Kidney capillary endothelial cell (primary cell): ENCODE data around the gene SCGB1D2.
A peak's percentile ranks its signal among the peaks of the same experiment; 100 is the strongest.
"Not testable (repeated sequence)": the region's sequence is repeated elsewhere in the genome, so short reads cannot be mapped to it uniquely, and the experiment has no call there.

Source experiments
- DNase-seq: peaks from one replicate; pipeline ENCODE4 v3.0.0-alpha.2; 2018; ENCODE audit warnings: low spot score

Gene SCGB1D2, protein sequence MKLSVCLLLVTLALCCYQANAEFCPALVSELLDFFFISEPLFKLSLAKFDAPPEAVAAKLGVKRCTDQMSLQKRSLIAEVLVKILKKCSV

DNA sequence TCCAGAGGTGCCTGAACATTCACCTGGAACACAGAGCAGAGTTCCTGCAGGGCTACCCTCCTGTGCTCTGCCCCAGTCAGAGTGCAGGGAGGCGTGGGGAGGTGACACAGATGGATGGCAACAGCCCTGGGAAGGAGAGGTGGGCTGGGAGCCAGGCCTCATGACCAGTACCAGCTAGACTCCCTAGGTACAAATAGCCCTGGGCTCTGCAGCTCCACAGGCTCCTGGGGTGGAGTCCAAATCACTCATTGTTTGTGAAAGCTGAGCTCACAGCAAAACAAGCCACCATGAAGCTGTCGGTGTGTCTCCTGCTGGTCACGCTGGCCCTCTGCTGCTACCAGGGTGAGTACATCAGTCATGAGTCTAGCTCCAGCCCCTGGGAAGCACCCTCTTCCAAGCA is at the start of gene SCGB1D2:
Gene SCGB1D2, plus strand, starts transcription at position 219 of the 400 bp plus-strand sequence. Its CDS starts 69 bp downstream, at position 288.
- no peak for DNase-seq

DNA sequence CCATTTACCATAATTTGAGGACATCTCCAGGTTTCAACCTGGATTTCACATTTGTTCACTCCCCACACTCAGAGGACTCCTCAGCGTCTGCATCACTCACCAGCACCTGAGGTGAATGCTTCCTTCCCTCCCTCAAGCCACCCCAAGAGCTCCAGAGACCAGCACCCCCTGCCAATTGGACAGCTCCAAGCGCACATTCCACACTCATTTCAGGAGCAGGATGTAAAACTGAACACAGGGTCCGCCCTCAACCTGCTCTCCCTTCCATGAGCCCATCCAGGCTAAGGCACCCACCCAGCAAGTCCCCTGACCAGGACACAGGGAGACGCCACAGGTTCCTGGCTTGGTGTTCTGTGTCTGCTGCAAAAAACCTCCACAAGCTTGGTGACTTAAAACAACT is 48.1 kb upstream of the SCGB1D2 start:
- DNase-seq, result no peak

DNA sequence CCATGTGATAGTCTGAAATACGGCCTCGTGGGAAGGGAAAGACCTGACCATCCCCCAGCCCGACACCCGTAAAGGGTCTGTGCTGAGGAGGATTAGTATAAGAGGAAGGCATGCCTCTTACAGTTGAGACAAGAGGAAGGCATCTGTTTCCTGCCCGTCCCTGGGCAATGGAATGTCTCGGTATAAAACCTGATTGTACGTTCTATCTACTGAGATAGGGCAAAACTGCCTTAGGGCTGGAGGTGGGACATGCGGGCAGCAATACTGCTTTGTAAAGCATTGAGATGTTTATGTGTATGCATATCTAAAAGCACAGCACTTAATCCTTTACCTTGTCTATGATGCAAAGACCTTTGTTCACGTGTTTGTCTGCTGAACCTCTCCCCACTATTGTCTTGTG is 47.0 kb upstream of the SCGB1D2 start:
- DNase-seq, result not testable (repeated sequence)

DNA sequence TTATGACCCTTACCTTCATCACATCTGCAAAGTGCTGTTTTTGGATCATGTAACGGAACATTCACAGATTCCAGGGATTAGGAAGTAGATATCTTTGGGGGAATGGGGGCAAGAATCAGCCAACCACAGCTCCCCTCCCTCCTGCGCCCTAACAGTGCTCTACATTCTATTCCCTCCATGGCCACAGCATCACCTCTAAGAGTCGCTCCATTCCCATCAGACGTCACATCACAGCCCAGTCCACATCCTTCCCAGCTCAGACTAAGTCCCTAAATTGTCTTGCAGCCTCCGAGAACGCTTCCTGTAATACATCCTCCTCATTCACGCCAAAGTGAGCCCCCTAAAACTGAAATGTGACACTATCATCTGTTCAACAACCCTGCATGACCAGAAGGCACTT is 46.1 kb upstream of the SCGB1D2 start:
- DNase-seq, result no peak

DNA sequence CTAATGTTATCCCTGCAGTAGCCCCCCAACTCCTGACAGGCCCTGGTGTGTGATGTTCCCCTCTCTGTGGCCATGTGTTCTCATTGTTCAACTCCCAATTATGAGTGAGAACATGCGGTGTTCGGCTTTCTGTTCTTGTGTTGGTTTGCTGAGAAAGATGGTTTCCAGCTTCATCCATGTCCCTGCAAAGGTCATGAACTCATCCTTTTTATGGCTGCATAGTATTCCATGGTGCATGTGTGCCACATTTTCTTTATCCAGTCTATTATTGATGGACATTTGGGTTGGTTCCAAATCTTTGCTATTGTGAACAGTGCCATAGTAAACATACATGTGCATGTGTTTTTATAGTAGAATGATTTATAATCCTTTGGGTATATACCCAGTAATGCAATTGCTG is 44.6 kb upstream of the SCGB1D2 start:
- not testable (repeated sequence) for DNase-seq

DNA sequence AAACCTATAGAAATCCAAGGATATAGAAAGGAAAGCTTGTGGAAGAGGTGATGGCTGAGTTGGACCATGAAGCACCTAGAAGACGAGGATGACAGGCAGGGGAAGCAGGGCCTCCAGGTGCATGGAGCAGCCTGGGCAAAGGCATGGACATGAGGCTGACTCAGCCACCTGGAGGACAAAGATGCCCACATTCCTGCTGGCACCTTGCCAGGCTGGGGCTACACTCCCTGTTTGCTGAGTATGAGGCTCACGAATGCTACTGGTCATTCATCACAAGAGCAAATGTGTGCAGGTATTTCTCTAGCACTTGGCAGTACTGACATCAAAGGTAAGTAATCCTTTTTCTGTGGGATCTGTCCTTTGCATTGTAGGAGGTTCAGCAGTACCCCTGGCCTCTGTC is 40.7 kb upstream of the SCGB1D2 start:
- DNase-seq, result no peak

DNA sequence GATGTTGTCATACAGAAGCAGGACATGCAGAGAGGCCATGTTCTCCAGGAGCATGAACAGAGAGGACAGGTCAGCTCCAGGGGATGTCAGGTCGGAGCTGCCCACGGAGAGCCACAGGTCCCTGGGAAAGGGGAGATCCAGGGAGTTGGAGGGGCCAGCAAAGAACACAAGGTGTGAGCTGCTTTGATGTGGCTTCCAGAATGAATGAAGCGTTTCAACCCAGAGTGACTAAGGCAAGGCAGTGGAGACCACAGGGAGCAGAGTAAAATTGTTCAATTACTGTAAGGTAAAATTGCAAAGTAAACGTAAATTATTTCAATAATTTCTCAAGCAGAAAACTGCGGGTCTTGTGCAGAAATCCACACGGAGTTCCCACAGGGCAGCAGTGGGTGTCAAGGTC is 39.1 kb upstream of the SCGB1D2 start:
- DNase-seq, result no peak

DNA sequence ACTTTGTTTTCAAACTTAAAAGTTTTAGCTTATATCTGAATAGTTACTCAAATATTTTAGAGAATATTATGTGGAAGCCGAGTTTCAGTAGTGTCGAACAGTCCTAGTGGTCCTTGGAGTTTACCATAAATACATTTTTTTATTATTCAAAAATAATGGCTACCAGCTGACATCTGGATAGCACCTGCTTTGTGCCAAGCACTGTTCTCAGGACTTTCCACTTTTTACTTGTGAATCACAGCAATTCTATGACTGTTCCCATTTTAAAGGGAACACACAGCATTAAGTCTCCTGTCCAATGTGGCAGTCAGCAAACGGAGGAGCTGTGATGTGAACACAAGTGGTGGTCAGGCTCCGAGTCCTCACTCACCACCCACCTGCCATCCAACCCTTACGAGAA is 37.6 kb upstream of the SCGB1D2 start:
- no peak for DNase-seq

DNA sequence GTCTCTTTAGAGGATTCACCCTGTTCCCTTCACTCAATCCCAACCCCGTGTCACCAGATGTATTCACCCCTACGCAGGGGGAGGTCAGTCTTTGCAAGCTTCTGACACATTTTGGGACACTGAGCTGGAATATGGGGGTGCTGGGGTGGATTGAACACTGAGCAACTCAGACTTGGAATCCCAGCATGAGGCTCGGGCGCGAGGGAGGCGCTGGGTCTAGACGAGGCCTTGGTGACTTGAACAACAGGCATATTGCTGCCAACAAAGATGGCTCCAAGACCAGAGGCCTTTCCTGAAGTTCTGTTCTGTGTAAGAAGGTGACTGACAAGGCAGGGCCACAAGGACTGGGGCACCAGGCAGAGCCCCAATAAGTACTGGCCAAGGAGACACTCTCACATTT is 36.6 kb upstream of the SCGB1D2 start:
- no peak for DNase-seq

DNA sequence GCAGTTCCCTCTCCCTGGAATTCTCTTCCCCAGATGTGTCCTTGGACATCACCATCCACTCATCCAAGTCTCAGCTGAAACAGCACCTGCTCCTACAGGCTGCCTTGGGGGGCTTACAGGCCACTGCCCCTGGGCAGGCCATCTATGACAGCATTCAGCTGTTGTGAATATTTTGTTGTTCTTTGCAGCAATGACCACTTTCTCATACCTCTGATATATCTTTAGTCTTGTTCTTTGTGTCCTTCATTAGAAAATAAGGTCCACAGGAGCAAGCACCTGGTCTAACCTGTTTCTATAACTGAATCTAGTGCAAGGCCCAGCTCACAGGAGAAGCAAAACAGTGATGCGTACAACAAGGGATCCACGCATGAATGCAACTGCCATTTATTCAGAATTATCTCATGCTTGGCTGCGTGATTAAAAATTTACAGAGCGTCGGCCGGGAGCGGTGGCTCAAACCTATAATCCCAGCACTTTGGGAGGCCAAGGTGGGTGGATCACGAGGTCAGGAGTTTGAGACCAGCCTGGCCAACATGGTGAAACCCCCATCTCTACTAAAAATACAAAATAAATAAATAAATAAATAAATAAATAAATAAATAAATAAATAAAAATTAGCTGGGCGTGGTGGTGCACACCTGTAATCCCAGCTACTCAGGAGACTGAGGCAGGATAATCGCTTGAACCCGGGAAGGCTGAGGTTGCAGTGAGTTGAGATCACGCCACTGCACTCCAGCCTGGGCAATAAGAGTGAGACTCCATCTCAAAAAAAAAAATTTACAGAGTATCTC is 35.6 kb upstream of the SCGB1D2 start:
- not testable (repeated sequence) for DNase-seq

DNA sequence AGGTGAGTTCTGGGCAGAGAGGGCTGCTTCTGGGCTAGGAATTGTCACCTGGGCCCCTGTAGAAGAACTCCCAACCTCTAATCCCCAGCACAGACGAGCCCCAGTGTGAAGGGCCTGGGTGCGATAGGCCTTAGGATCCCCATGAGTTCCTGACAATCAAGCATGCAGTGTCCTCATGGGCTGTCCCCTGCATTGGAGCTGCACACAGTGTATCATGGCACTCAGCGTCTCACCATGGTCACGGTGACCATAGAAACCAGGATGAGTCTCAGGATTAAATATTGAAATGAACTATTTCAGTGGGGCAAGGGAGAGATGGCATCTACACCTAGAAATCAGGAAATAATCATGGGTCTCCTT is 33.3 kb upstream of the SCGB1D2 start:
- no peak for DNase-seq

DNA sequence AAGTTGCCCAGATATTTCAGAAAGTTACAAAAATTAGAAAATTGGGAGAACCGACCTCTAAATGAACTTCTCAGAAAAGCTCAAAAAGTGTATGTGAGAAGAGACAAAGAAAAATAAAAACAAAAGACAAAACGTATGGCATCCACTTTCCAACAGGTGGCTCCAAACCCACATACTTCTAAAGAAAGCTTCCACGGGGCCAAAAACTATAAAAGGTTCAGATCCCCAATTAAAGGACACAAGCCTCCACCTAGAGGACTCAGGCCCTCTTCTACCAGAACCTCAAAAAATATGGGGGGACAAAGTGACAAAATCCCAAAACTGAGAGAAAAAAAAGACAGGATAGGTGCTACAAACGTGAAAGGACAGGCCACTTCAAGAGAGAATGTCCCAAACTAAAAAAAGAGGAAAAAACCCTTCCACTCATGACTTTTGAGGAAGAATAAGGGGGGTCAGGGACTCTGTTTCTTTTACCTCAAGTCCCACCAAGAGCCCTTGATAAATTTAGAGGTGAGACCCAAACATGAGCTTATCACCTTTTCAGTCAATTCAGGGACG is 24.8 kb upstream of the SCGB1D2 start:
- peak; percentile 31 for DNase-seq

DNA sequence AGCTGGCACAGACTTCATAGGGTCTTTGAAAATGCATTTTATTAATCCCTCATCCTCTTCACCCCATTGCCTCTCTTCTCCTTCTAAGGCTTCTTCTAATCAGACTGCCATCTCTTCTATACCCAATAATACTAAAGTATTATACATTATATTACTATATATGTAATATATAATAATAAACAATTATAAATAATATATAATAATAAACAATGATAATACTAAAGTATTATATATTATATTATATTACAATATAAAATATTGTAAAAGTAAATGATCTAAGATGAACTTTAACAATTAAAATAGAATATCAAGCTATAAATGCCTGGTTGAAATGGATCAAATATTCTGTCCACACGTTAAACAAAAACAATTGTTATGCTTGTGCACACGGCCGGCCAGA is 20.5 kb upstream of the SCGB1D2 start:
- DNase-seq, result no peak

DNA sequence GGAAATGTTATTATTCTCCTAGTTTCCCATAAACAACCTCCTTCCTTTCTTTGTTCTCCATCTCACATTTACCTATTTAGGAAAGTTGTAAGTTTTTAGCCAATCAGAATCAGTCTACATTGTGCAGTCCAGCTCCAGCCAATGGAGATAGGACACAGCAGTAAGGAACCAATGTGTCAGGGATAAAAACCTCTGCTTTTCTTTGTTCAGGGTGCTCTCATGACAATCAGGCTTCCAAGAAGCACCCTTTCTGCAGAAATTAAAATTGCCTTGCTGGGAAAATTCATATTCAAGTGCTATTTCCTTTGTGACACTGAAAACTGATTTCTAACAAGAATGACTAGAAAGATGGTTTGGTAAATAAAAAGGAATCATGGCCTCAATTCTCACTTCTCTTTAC is 18.9 kb upstream of the SCGB1D2 start:
- DNase-seq, result no peak

DNA sequence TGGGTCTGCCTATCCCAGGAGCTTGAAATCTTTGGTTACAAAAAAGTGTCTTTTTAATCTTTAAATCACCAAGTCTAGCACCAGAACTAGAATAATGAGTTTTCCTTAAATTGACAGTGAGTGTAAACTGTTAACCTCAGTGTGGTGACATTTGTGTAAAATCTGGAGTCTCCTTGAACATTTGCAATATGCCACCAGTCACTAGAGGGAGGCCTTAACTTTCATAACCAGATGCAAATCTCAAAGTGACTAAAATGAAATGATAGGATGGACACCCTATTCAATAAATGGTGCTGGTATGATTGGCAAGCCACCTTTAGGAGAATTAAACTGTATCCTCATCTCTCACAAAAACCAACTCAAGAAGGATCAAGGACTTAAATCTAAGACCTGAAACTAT is 8.3 kb upstream of the SCGB1D2 start:
- no peak for DNase-seq

DNA sequence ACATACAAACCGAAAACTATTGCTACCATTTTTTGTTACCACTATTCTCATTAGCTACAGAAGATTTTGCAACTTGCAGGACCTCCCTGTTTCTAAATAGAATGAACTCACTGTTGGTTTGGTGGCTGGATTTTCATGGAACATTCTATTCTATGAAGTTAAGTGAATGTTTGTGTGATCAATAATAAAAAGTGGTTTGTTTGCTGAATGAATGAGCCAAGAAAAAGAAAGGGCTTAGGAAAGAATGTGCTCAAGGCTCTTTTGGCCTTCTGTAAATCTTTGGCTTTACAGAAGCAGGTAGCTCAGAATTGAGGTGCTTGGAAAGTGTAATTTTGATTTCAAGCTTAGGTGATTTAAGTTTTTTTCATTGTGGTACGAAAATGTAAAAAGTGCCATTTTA is 5.9 kb upstream of the SCGB1D2 start:
- DNase-seq, result no peak

DNA sequence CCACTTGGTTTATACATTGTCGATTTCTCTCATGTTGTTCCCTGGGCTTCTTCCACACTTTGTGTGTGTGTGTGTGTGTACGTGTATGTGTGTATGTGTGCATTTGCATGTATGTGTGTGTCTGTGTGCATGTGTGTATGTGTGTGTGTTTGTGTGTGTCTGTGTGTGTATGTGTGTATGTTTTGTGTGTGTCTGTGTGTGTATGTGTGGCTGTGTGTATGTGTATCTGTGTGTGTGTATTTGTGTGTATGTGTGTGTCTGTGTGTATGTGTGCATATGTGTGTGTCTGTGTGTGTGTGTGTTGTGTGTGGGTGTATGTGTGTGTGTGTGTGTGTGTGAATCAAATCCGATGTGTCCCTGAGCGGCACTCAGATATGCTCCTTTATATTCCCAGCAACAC is 4.5 kb upstream of the SCGB1D2 start:
- no peak for DNase-seq

DNA sequence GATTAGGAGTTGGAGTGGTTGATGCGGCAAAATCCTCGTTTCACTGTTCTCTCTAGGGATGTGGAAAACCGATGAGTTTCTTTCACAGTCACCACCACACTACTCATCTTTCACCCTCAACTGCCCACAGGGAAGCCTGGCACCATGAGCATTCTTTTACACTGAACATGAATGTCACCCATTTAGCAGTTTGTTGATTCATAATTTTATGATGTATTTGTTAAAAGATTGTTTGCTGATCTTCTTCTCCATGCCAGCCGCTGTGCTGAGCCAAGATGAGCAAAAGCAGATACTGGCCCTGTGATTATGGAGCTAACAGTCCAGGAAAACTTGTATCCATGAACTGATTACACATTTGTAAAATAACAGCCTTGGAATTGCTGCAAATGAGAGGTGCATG is 3.9 kb upstream of the SCGB1D2 start:
- no peak for DNase-seq

DNA sequence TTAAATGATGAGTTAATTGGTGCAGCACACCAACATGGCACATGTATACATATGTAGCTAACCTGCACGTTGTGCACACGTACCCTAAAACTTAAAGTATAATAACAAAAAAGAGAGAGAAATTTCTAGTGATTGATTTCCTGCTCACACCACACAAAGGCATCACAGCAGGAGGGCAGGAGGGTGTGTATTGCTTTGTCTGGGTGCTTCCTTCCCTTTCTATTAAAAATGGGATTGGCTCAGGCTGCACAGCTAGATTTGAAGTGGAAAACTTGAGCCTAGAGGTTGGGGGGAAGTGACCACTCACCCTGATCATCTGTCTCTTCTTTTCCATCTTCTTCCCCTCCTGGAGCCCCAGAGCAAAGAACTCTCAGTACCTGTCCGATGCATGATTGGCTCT is 944 bp upstream of the SCGB1D2 start:
- DNase-seq, result no peak

DNA sequence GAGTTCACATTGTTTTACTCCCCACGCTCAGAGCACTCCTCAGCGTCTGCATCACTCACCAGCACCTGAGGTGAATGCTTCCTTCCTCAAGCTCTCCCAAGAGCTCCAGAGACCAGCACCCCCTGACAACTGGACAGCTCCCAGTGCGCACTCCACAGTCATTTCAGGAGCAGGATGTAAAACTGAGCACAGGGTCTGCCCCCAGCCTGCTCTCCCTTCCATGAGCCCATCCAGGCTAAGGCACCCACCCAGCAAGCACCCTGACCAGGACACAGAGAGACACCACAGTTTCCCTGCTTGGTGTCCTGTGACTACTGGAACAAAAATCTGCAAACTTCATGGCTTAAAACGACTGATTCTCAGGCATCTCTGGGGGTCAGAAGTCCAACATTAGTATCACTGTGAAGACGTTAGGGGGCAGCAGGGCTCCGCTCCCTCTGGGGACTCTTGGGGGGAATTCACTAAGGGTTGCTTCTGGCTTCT is 3.3 kb downstream of the SCGB1D2 start:
- peak; percentile 35 for DNase-seq

DNA sequence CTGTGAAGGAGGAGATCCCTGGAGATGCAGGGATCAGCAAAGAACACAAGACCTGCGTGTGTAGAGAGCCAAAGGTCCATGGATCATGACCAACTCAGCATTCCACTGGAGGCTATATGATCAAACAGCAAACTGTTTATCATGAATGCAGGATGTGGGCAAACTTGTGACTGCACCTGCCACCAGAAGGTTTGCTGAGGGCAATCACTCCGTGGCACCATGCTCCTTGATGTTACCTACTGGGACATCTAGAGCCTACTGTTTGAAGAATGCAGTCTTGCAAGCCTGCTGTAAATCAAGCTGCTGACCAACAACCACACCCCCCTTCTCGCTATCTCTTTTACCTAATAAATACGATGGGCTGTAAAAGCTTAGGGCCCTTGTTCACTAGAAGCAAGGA is 9.7 kb downstream of the SCGB1D2 start:
- DNase-seq, result no peak

DNA sequence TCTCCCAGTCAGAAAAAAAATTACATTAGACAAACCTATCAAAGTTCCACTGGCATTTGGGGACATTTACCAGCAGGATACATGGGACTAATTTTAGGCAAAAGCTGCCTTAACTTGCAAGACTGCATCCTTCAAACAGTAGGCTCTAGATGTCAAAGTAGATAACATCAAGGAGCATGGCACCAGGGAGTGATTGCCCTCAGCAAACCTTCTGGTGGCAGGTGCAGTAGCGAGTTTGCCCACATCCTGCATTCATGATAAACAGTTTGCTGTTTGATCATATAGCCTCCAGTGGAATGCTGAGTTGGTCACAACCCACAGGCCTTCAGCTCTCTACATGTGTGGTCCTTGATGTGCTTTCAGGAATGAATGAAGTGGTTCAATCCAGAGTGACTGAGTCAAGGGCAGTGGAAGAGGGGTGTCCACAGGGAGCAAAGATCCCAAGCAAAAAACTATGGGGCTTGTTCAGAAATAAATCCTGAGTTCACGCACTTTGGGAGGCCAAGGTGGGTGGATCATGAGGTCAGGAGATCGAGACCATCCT is 12.0 kb downstream of the SCGB1D2 start:
- no peak for DNase-seq

DNA sequence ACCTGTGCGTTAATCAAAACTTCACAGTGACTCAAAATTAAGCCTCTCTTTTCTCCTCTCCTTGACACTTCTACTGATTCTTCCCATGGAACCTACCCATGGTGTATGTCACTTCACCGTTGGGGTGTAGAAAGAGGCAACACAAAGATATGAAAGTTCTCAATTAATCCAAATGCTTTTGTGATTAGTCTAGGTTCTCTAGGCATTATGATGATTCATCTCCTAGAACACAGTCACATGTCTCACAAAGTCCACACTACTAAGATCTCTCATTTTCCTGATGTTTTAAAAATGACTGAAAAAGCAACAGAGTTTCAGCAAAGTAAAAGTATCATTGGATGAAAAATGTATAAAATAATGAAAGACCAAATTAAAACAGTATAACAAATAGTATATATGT is 14.2 kb downstream of the SCGB1D2 start:
- DNase-seq, result no peak
